Cortex of kidney (tissue), 1 donor: ENCODE data around the gene SNX32.
"Not testable (repeated sequence)": the region's sequence is repeated elsewhere in the genome, so short reads cannot be mapped to it uniquely, and the experiment has no call there.

ENCODE experiments used
- DNase-seq: peaks from one replicate; lab custom pipeline; 2025; lab: John Stamatoyannopoulos, UW

SNX32 gene

DNA sequence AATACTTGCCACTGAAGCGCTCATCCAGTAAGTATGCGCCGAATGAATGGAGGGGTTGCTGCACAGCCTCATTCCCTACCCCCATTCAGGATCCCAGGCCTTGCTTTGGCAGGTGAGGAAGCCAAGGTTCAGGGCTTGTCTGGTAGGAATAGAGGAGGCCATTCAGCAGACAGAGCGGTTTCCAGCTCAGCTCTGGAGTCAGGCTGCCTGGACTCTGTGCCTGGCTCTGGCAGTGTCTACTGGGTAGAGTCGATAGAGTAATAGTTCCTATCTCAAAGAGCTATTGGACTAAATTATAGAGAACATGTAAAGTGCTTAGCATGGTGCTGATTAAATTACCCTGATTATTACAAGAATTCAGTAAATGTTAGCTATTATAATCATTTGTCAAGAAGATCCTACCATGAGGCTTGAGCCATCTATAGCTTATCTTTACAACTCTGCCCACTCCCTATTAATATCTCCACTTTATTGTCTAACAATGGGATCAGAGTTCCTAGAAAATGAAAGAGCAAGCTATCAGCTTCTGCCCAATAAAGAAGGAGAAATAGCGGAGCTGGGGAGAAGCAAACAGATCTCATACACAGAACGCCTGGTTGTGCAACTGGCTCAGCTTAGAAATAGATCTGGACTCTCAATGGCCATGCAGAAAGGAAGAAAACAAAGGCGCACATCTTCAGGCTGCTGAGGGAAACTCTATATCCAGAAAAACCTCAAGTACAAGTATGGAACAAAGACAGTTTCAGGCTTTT is 6.6 kb upstream of the SNX32 start:
- DNase-seq: no peak

DNA sequence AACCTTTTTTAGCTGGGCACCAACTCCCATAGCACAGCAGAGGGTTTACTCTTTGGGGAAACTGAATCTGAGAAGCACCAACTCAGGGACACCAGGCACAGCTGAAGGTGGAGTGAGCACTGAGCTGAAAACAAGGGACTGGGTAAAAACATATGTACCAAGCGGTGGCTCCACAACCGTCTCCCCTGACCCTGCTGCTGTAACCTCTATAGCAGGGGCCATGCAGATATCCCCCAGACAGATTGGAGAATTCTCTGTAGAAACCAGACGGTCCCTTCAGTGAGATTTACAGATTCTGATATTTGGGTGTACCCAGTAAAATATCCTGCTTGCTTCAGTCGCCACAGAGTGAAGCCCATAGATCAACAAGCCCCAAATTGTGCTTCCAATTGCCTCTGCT is 4.3 kb upstream of the SNX32 start:
- no peak for DNase-seq

DNA sequence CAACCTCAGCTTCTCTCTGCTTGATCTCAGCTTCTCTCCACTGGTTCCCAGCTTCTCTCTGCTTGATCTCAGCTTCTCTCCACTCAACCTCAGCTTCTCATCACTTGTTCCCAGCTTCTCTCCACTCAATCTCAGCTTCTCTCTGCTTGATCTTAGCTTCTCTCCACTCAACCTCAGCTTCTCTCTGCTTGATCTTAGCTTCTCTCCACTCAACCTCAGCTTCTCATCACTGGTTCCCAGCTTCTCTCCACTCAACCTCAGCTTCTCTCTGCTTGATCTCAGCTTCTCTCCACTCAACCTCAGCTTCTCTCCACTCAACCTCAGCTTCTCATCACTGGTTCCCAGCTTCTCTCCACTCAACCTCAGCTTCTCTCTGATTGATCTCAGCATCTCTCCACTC is 1.5 kb upstream of the SNX32 start:
- DNase-seq: not testable (repeated sequence)

DNA sequence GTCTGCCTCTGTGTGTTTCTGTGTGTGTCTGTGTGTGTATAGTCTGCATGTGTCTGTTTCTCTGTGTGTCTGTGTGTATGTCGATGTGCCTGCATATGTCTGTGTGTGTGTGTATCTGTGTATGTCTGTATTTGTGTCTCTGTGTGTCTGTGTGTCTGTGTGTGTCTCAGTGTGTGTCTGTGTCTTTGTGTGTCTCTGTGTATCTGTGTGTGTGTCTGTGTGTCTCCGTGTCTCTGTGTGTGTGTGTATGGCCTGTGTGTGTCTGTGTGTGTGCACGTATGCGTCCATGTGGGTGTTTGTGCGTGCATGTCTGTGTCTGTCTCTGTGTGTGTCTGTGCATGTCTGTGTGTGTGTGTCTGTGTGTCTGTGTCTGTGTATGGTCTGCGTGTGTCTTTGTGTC is 439 bp downstream of the SNX32 start:
- no peak for DNase-seq

DNA sequence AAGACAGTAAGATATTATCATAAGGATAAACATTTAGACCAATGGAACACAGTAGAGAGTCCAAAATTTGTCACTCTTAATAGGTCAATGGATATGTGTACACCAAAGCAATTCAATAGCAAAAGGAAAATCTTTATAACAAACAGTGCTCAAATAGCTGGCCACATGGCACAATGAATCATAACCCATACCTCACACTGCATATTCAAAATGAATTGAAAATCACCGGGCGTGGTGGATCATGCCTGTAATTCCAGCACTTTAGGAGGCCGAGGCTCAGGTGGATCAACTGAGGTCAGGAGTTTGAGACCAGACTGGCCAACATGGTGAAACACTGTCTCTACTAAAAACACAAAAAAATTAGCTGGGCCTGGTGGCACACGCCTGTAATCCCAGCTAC is 8.4 kb downstream of the SNX32 start:
- no peak for DNase-seq

DNA sequence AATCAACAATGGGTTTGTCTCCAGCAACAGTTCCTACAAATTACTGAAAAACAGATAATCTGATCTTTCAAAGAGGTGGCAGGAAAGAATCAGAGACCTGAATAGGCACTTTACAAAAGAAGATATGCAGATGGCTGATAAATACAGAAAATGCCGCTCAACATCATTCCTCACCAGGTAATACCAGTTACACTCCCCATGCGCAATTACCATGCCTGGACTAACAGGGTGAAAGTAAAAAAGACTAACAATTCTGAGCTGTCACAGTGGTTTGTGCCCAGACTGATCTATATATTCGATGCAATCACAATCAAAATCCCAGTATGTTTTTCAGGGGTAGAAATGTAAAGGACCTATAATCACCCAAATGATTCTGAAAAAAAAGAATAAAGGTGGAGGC is 10.0 kb downstream of the SNX32 start:
- no peak for DNase-seq

DNA sequence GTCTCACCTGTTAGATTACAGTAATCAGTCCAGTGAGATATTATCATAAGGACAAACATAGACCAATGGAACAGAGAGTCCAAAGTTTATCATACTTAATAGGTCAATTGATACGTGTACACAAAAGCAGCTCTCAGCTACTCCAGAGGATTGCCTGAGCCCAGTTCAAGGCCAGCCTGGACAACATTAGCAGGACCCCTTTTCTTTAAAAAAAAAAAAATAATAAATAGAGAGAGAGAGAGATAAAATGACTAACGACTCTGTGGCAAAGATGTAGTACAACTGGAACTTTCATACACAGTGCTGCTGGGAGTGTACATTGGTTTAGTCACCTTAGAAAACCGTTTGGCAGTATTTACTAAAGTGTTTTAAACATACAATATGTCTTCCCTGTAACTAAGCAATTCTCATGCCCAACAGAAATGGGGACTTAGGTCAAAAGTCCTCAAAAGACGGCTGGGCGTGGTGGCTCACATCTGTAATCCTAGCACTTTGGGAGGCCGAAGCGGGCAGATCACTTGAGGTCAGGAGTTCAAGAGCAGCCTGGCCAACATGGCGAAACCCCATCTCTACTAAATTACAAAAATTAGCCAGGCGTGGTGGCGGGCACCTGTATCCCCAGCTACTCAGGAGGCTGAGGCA is 10.6 kb downstream of the SNX32 start:
- no peak for DNase-seq

DNA sequence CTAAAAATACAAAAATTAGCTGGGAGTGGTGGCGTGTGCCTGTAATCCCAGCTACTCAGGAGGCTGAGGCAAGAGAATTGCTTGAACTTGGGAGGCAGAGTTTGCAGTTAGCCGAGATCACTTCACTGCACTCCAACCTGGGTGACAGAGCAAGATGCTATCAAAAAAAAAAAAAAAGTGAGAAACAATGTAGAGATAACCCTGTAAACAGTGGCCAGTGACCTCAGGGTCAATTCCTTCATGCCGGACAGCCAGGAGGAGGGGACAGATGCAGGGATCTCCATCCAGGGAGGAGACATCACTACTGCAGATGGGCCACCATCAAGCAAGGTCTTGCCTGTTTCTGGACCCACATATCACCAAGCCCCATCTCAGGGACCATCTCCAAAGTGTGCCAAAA is 14.0 kb downstream of the SNX32 start:
- no peak for DNase-seq

DNA sequence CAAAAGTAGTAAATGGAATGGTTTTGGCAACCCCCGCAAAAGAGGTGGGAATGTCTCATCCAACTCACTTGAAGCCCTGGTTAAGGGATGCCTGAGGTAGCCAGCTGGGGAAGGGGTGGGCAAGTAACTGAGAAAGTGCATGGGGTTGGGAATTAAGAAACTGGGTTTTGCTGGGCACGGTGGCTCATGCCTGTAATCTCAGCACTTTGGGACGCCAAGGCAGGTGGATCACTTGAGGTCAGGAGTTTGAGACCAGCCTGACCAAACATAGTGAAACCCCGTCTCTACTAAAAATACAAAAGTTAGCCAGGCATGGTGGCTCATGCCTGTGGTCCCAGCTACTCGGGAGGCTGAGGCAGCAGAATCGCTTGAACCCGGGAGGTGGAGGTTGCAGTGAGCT is 14.9 kb downstream of the SNX32 start:
- DNase-seq: not testable (repeated sequence)

DNA sequence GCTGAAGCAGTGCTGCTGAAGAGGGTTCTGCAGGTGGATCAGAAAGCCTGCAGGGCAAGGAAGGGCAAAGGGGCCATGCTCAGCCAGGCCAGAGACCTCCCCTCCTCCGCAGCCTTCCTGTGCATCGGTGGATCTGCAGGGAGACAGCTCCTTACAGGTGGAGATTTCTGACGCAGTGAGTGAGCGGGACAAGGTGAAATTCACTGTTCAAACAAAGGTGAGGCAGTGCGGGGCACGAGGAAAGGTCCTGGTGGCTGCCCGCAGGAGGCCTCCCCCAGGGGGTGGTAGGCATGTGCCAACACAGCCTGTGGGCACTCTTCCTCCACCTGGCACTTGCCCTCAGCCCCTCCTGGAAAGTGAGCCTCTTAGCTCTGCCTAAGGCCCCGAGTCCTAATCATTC is 15.6 kb downstream of the SNX32 start:
- DNase-seq: no peak

DNA sequence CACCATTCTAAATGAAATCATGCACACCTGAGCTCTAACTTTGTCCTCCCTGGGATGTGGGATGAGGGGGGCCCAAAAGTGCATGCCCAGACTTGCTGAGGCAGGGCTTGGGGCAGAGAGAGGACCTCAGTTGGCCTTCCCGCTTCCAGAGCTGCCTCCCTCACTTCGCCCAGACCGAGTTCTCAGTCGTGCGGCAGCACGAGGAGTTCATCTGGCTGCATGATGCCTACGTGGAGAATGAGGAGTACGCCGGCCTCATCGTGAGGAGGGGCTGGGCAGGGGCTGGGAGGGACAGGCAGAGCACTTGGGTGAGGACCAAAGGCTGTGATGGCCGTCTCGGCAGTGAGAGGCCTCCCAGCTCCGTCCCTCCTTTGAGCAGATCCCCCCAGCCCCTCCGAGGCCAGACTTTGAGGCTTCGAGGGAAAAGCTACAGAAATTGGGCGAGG is 16.0 kb downstream of the SNX32 start:
- no peak for DNase-seq

DNA sequence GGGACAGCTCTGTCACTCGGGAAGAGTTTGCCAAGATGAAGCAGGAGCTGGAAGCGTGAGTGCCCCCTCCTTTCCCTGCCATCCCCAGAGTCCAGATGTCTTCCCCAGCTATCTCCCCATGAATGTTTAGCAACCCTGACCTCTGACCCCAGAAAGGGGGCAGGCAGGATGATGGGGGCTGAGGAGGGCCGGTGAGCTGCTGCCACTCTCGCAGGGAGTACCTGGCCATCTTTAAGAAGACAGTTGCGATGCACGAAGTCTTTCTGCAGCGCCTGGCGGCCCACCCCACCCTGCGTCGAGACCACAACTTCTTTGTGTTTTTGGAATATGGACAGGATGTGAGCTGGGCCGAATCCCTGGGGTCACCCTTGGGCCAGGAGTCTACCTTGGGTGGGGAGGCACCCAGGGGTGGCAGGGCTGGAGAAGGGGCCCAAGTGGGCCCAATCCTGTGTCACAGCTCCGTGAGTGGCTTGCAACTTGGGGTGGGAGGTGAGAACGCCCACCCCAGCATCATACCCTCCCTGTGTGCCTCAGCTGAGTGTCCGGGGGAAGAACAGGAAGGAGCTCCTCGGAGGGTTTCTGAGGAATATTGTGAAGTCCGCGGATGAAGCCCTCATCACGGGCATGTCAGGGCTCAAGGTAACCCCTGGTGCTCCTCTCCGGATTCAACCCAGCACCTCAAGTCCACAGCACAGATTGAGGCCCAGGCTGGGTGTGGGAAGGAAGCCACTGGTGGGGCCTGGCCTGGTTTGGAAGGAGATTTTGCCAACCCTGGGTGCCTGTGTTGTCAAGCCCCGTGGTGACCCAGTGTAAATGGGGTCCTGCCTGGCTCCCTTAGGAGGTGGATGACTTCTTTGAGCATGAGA is 16.7 kb downstream of the SNX32 start:
- no peak for DNase-seq

DNA sequence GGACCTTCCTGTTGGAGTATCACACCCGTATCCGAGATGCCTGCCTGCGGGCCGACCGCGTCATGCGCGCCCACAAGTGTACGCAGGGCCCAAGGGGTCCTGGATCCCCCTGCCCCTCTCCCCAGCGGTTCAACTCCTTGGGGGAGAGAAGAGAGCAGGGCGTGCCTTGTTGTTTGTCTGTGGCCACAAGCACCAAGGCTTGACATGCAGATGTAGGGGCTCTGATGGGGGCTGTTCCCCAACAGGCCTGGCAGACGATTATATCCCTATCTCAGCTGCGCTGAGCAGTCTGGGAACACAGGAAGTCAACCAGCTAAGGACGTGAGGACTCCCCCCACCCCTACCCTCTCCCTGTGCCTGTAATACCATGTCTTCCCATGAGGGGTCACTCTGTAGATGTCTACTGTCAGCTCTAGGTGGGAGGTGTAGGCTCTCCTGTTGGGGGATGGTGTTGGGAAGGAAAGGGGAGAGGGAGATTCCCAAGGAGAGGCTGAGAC is 17.4 kb downstream of the SNX32 start:
- DNase-seq: no peak

DNA sequence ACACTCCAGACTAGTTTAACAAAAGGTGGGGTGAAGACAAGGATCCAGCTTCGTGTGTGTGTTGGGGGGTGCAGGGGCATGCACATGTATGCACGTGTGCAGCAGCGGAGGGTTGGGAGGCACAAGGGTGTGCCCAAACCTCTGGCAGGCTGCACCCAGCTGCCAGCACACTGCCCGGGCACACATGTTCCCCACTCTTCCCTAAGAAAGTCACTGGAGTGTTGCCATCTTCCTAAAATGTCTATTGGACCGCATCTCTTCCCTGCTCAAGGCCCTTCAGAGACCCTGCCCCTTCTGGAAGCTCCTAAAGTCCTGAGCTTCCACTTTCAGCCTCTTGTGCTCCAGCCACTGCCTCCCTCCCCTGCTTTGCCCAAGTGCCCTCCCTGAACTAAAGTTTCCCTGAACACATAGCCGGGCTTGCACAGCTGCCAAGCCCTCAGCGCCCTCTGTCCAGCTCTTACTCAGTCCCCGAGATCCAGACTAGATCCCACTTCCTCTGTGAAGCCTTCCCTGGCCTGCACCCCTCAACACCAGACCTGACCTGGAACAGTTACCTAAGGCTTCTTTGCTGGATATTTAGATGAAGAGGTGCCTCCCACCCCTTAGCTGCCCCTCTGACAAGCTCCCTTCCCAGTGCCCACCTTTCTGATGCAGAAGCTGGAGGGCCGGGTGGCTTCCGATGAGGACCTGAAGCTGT is 18.2 kb downstream of the SNX32 start:
- DNase-seq: no peak

DNA sequence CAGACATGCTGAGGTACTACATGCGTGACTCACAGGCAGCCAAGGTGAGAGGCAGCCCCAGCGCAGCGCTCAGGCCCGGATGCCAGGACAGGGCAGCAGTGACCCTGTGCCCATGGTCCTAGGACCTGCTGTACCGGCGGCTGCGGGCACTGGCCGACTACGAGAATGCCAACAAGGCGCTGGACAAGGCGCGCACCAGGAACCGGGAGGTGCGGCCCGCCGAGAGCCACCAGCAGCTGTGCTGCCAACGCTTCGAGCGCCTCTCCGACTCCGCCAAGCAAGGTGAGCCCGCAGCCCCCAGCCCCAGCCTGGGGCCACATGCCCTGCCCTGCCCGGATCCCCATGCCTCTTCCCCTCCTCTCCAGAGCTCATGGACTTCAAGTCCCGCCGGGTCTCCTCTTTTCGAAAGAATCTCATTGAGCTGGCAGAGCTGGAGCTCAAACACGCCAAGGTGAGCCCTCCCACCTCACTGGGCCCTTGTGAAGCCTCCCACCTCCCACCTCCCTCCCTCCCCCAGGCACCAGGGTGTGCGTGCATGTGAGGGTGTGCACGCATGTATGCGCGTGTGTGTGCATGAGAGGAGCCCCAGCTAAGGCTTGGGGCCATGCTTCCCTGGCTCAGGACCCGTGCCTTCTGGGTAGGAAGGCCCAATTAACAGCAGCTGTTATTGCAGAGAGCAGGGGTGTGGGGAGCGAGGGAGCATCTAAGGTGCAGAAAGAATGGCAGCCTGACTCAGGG is 18.9 kb downstream of the SNX32 start:
- DNase-seq: no peak

DNA sequence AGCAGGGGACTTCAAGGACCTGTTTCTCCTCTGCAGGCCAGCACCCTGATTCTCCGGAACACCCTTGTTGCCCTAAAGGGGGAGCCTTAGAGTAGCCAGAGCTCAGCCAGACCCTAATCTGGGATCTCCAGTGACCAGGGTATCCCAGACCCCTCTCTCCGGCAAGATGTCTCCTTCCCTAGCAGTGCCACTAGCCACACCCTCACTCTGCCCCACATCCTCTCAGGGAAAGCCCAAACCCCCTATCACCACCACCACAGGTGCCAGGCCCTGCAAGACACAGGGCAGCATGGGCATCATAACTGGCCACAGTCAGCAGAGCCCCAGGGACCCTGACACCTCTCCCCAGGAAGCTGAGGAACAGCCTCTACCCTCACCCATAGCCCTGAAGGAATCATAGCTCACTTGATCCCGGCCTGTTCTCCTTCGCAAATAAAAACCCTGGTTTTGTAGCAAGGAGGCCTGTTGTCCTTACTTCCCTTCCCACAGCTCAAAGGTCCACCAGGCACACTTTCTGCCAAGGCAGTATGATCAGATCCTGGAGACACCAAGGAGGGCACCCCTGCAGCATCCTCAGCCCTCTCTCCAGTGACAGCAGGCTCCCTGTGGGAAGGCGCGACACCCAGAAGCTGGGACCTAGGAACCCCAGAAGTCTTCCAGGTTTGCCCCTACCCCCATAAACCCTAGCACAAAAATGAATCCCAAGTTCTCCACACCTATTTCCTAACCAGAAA is 19.6 kb downstream of the SNX32 start:
- no peak for DNase-seq

DNA sequence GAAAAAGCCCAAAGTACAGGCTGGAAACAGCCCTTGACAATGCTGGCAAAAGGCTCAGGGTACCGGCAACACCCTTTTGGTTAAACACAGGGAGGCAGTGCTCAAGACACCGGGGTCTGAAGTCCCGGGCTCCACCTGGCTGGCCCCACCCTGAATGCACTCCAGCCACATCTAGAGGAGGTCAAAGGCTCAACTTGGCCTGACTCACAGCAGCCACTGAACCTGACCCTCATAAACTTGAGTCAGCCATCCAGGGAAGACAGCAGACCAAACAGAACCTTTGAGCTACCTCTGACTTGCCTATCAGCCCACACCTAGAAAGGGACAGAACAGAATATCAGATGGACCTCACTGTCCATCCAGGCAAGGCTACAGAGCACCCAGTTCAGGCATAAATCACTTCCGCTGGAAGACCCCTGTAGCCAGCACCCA is 20.4 kb downstream of the SNX32 start:
- DNase-seq: no peak

DNA sequence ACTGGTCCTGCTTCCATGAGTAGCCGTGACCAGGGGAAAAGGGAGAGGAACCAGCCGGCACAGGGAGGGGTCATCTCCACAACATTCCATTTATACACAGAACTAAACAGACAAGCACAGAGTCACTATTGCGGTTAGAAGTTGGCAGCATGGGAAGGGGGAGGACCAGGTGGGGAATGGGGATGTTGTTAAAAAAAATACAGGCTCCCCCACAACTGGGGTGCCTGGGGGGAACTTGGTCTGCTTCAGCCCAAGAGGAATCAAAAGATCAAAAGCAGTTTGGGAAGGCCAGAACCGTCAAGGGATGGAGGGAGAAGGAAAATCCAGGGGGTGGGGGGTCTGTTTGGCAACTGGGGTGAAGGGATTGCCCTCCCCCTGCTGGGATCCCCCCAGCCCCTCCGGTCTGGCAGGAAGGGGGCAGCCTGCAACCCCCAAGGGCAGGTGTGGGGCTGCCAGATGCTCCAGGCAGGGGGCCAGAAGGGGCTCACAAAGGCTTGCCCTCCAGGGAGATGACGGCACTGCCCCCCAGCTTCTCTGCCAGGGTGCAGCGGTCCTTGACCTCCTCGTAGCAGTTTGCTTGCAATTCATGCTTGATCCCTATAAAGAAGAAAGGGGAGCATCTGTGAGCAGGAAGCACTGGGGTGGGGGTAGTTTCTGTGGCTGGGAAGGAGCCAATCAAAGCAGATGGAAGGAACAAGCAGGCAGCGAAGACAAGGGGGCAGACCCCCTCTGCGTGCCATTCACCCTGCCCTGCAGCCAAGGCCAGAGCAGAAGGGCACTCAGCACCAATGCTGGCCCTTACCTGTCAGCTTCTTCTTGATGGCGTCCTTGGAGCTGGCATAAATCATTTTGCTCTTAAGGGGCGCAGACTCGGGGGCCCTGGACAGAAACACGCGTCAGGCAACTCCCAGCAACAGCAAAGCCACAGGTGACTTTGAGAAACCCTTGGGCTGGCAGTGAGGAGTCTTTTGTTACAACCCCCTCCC is 21.4 kb downstream of the SNX32 start:
- no peak for DNase-seq

DNA sequence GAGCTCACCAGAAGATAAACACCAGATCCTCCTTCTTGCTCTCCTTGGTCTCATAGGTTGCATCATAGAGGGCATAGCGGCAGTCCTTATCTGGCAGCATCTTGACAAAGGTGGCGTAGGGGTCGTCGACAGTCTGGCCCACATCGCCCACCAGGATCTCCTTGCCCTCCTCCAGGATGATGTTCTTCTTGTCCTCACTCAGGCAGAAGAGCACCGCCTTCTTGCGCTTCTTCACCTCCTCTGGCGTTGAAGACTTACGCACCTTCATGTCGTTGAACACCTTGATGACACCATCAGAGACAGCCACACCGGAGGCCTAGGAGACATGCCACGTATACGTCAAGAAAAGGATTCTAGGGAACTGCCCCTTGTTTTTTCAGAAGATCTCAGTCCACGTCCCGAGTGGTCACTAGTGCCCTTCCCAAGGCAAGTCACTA is 22.2 kb downstream of the SNX32 start:
- no peak for DNase-seq
